ENCODE measurements around the gene TOP3B. TPM values are rescaled to one million over a fixed set of nuclear protein-coding genes. Genes with fewer than 3 reads are reported as not detected.
A peak's percentile ranks its signal among the peaks of the same experiment; 100 is the strongest.

Gene TOP3B, protein sequence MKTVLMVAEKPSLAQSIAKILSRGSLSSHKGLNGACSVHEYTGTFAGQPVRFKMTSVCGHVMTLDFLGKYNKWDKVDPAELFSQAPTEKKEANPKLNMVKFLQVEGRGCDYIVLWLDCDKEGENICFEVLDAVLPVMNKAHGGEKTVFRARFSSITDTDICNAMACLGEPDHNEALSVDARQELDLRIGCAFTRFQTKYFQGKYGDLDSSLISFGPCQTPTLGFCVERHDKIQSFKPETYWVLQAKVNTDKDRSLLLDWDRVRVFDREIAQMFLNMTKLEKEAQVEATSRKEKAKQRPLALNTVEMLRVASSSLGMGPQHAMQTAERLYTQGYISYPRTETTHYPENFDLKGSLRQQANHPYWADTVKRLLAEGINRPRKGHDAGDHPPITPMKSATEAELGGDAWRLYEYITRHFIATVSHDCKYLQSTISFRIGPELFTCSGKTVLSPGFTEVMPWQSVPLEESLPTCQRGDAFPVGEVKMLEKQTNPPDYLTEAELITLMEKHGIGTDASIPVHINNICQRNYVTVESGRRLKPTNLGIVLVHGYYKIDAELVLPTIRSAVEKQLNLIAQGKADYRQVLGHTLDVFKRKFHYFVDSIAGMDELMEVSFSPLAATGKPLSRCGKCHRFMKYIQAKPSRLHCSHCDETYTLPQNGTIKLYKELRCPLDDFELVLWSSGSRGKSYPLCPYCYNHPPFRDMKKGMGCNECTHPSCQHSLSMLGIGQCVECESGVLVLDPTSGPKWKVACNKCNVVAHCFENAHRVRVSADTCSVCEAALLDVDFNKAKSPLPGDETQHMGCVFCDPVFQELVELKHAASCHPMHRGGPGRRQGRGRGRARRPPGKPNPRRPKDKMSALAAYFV
- 29.2 and 47.9 TPM in 2 replicates for total RNA-seq

DNA sequence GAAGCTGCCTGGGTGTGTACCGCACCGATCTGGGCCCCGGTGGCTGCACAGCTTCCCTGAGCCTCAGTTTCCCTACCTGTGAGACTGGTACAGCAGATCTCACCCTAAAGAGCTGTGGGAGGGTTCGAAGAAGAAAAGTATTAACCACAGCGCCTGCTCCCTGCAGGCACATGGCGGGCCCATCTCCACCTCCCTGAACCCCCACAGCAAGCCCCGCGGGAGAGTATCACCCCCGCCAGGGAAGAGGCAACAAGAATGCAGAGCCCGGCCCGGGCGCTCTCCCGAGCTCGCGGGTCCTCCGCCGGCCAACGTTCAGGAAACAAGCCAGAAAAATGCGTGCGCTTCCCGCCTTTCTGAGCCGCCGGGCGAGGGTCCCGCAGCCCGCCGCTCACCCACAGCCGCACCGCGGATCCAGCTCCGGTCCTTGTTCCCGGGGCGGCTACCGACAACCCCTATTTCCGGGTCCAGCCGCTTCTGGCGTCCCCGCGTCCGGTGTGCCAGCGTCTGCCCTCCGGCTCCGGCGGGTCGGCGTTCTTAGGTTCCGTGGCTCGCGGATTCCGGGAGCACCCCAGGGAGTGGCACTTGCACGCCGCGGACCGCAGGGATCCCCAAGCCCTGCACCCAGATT is at the start of gene TOP3B:
Gene TOP3B (minus strand): TSS at position 450 of the 628 bp plus-strand sequence. CDS start 7,078 bp downstream, outside the sequence.
- Histone ChIP-seq H3K4me3 (ENCODE audit: low read depth, low read length) (peak within 1 kb of the TSS; percentile 97), H3K36me3 (ENCODE audit: control insufficient read depth, insufficient read depth, low read length) (no peaks in the 10 kb centered on the region), H3K27me3 (ENCODE audit: control insufficient read depth, insufficient read depth, low read length) (no peaks in the 10 kb centered on the region)
- DNase-seq (ENCODE audit: low read depth), result no peak
- TF ChIP-seq, protein P1, sequence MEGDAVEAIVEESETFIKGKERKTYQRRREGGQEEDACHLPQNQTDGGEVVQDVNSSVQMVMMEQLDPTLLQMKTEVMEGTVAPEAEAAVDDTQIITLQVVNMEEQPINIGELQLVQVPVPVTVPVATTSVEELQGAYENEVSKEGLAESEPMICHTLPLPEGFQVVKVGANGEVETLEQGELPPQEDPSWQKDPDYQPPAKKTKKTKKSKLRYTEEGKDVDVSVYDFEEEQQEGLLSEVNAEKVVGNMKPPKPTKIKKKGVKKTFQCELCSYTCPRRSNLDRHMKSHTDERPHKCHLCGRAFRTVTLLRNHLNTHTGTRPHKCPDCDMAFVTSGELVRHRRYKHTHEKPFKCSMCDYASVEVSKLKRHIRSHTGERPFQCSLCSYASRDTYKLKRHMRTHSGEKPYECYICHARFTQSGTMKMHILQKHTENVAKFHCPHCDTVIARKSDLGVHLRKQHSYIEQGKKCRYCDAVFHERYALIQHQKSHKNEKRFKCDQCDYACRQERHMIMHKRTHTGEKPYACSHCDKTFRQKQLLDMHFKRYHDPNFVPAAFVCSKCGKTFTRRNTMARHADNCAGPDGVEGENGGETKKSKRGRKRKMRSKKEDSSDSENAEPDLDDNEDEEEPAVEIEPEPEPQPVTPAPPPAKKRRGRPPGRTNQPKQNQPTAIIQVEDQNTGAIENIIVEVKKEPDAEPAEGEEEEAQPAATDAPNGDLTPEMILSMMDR (IDR thresholded peaks at IDR 0.05; ENCODE audit: insufficient read depth, low read length, poor library complexity, severe bottlenecking), result no peak

DNA sequence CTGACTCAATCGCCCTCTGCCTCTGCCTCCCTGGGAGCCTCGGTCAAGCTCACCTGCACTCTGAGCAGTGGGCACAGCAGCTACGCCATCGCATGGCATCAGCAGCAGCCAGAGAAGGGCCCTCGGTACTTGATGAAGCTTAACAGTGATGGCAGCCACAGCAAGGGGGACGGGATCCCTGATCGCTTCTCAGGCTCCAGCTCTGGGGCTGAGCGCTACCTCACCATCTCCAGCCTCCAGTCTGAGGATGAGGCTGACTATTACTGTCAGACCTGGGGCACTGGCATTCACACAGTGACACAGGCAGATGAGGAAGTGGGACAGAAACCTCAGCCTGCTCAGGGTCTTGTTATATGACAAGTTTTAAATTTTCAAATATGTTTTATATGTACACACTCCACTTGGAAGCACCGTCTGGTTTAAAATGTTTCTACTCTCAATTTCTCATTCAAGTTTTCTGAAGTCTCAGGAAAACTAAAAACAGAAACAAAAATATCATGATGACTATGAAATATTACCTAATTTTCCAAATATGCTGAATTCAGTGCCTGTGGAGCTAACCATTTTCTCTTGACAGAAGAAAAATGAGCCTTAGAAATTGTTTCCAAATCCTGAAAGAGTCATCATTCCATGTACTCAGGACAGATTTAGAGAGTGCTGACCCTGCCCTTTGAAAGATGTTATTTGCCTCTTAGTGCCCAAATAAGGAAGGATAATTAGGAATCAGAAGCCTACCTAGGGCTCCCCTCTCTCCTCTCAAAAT is 48.8 kb upstream of the TOP3B start:
- H3K36me3 ChIP-seq (ENCODE audit: control insufficient read depth, insufficient read depth, low read length), result no peaks in the 10 kb centered on the region
- H3K27me3 ChIP-seq (ENCODE audit: control insufficient read depth, insufficient read depth, low read length), result peaks cover 6% of the 10 kb centered on the region
- TF ChIP-seq, protein P1 (IDR thresholded peaks at IDR 0.05; ENCODE audit: insufficient read depth, low read length, poor library complexity, severe bottlenecking), result no peak
- H3K4me3 ChIP-seq (ENCODE audit: low read depth, low read length), result no peak overlapping the region
- no peak for DNase-seq (ENCODE audit: low read depth)

DNA sequence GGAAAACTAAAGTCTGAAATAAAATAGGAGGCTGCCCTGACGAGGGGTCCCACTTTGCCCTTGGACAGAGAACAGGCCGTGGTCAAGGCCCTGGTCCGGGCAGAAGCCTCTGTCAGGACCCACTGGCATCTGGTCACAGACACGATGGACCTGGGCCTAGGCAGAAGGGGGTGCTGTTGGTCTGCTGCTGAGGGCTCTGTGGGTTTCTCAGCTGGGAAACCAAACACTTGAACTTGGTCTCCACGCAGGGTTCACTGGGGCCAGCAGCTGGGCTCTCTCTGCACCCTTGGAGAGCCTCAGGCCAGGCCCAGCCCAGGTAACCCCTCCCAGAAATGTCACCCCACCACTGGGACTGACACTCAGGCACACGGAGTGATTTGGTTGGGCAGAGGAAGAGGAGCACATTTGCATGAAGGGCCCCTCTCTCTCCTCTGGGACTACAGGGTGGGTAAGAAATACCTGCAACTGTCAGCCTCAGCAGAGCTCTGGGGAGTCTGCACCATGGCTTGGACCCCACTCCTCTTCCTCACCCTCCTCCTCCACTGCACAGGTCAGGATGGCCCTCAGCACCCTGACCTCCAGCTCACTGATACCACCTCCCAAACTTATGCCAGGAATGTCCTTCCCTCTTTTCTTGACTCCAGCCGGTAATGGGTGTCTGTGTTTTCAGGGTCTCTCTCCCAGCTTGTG is 48.1 kb upstream of the TOP3B start:
- no peak for DNase-seq (ENCODE audit: low read depth)
- Histone ChIP-seq H3K27me3 (ENCODE audit: control insufficient read depth, insufficient read depth, low read length) (peaks cover 4% of the 10 kb centered on the region), H3K4me3 (ENCODE audit: low read depth, low read length) (no peak overlapping the region), H3K36me3 (ENCODE audit: control insufficient read depth, insufficient read depth, low read length) (no peaks in the 10 kb centered on the region)
- TF ChIP-seq, protein P1 (IDR thresholded peaks at IDR 0.05; ENCODE audit: insufficient read depth, low read length, poor library complexity, severe bottlenecking), result peak; percentile 26

DNA sequence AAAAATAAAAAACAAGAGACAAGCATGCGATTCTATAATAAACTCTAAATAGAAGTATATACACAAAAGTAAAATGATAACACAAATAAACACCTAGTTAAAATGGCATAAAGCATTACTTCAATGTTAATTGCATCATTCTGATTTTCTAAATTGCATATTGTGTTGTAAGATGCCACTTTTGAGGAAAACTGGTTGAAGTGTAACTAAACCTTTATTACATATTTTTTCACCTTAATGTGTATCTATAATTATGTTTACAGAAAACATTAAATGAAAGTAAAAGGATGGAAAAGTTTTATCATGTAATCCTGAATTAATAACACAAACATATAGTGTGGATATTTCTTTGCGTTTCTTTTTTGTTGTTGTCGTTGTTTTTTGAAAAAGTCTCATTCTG is 45.4 kb upstream of the TOP3B start:
- no peak for DNase-seq (ENCODE audit: low read depth)
- TF ChIP-seq, protein P1 (IDR thresholded peaks at IDR 0.05; ENCODE audit: insufficient read depth, low read length, poor library complexity, severe bottlenecking), result no peak
- Histone ChIP-seq H3K36me3 (ENCODE audit: control insufficient read depth, insufficient read depth, low read length) (no peaks in the 10 kb centered on the region), H3K4me3 (ENCODE audit: low read depth, low read length) (no peak overlapping the region), H3K27me3 (ENCODE audit: control insufficient read depth, insufficient read depth, low read length) (peaks cover 2% of the 10 kb centered on the region)
